ENCODE data around the gene FAM120B. TPM values are rescaled to one million over a fixed set of nuclear protein-coding genes. Genes with fewer than 3 reads are reported as not detected.
A peak's percentile ranks its signal among the peaks of the same experiment; 100 is the strongest.

Gene FAM120B
- total and polyA plus RNA-seq, 2 donors (not counting 1 experiment from before 2014, with no cell fraction given), result 14.4 to 19.3 TPM

GRCh38 chr6:170313716-170314295 is 7.2 kb downstream of the FAM120B start:
- H3K4me1 ChIP-seq (ENCODE audit: control insufficient read depth, extremely low read depth, insufficient read depth, low read length), result peaks cover 2% of the 10 kb centered on the region
- peaks cover 2% of the 10 kb centered on the region for H4K20me1 ChIP-seq (ENCODE audit: control insufficient read depth, extremely low read depth, insufficient read depth, low read length)
- no peak overlapping the region for H3K4me3 ChIP-seq (replicated peaks in 1 of 4; ENCODE audit: control extremely low read depth in 1 of 4, insufficient read depth in 1 of 4, low read depth in 3 of 4, low read length in 4 of 4)
- H3K9me3 ChIP-seq (ENCODE audit: control insufficient read depth, insufficient read depth, low read depth, low read length), result no peaks in the 10 kb centered on the region
- peaks cover 3% of the 10 kb centered on the region for H3K36me3 ChIP-seq (ENCODE audit: control insufficient read depth, insufficient read depth, low read length)
- H3K27ac ChIP-seq (ENCODE audit: insufficient read depth, low read length), result no peak overlapping the region
- H3K9ac ChIP-seq (ENCODE audit: insufficient read depth, low read length), result no peak overlapping the region
- H3K27me3 ChIP-seq (ENCODE audit: control insufficient read depth, insufficient read depth, low read length), result no peaks in the 10 kb centered on the region
- H2AFZ ChIP-seq (ENCODE audit: low read length), result no peak overlapping the region
- peaks cover 68% of the 10 kb centered on the region for H3K79me2 ChIP-seq (ENCODE audit: control insufficient read depth, insufficient read depth, low read length)
- DNase-seq (ENCODE audit: low read depth in 2 of 2), result no peak
- H3K4me2 ChIP-seq (ENCODE audit: extremely low read depth, insufficient read depth, low read length), result peak overlapping the region; percentile 8
- TF ChIP-seq EZH2 (IDR thresholded peaks at IDR 0.05; ENCODE audit: low read length, missing control alignments), result no peak
- TF ChIP-seq CTCF (conservative IDR thresholded peaks at IDR 0.05 in 1 of 2, IDR thresholded peaks at IDR 0.05 in 1 of 2; ENCODE audit: low read depth in 1 of 2, low read length in 2 of 2), result no peak

GRCh38 chr6:170314983-170315382 is 8.4 kb downstream of the FAM120B start:
- H3K27ac ChIP-seq (ENCODE audit: insufficient read depth, low read length), result no peak overlapping the region
- peaks cover 3% of the 10 kb centered on the region for H3K36me3 ChIP-seq (ENCODE audit: control insufficient read depth, insufficient read depth, low read length)
- H3K4me3 ChIP-seq (replicated peaks in 1 of 4; ENCODE audit: control extremely low read depth in 1 of 4, insufficient read depth in 1 of 4, low read depth in 3 of 4, low read length in 4 of 4), result no peak overlapping the region
- H2AFZ ChIP-seq (ENCODE audit: low read length), result no peak overlapping the region
- H3K9ac ChIP-seq (ENCODE audit: insufficient read depth, low read length), result no peak overlapping the region
- no peak overlapping the region for H3K4me2 ChIP-seq (ENCODE audit: extremely low read depth, insufficient read depth, low read length)
- peaks cover 2% of the 10 kb centered on the region for H3K4me1 ChIP-seq (ENCODE audit: control insufficient read depth, extremely low read depth, insufficient read depth, low read length)
- peaks cover 60% of the 10 kb centered on the region for H3K79me2 ChIP-seq (ENCODE audit: control insufficient read depth, insufficient read depth, low read length)
- DNase-seq (ENCODE audit: low read depth in 2 of 2), result no peak
- TF ChIP-seq CTCF (conservative IDR thresholded peaks at IDR 0.05 in 1 of 2, IDR thresholded peaks at IDR 0.05 in 1 of 2; ENCODE audit: low read depth in 1 of 2, low read length in 2 of 2) (no peak), EZH2 (IDR thresholded peaks at IDR 0.05; ENCODE audit: low read length, missing control alignments) (no peak)
- H4K20me1 ChIP-seq (ENCODE audit: control insufficient read depth, extremely low read depth, insufficient read depth, low read length), result peaks cover 2% of the 10 kb centered on the region
- H3K9me3 ChIP-seq (ENCODE audit: control insufficient read depth, insufficient read depth, low read depth, low read length), result no peaks in the 10 kb centered on the region
- H3K27me3 ChIP-seq (ENCODE audit: control insufficient read depth, insufficient read depth, low read length), result no peaks in the 10 kb centered on the region

GRCh38 chr6:170316071-170316470 is 9.5 kb downstream of the FAM120B start:
- DNase-seq (ENCODE audit: low read depth in 2 of 2), result peak in 1 of 2 donors; percentile 36
- H2AFZ ChIP-seq (ENCODE audit: low read length), result no peak overlapping the region
- no peak overlapping the region for H3K9ac ChIP-seq (ENCODE audit: insufficient read depth, low read length)
- H3K27me3 ChIP-seq (ENCODE audit: control insufficient read depth, insufficient read depth, low read length), result no peaks in the 10 kb centered on the region
- H3K4me3 ChIP-seq (replicated peaks in 1 of 4; ENCODE audit: control extremely low read depth in 1 of 4, insufficient read depth in 1 of 4, low read depth in 3 of 4, low read length in 4 of 4), result no peak overlapping the region
- H3K4me2 ChIP-seq (ENCODE audit: extremely low read depth, insufficient read depth, low read length), result no peak overlapping the region
- peaks cover 2% of the 10 kb centered on the region for H3K4me1 ChIP-seq (ENCODE audit: control insufficient read depth, extremely low read depth, insufficient read depth, low read length)
- H3K36me3 ChIP-seq (ENCODE audit: control insufficient read depth, insufficient read depth, low read length), result peaks cover 3% of the 10 kb centered on the region
- peaks cover 52% of the 10 kb centered on the region for H3K79me2 ChIP-seq (ENCODE audit: control insufficient read depth, insufficient read depth, low read length)
- no peak overlapping the region for H3K27ac ChIP-seq (ENCODE audit: insufficient read depth, low read length)
- H4K20me1 ChIP-seq (ENCODE audit: control insufficient read depth, extremely low read depth, insufficient read depth, low read length), result peaks cover 2% of the 10 kb centered on the region
- no peak for TF ChIP-seq EZH2 (IDR thresholded peaks at IDR 0.05; ENCODE audit: low read length, missing control alignments)
- TF ChIP-seq CTCF (conservative IDR thresholded peaks at IDR 0.05 in 1 of 2, IDR thresholded peaks at IDR 0.05 in 1 of 2; ENCODE audit: low read depth in 1 of 2, low read length in 2 of 2), result no peak
- H3K9me3 ChIP-seq (ENCODE audit: control insufficient read depth, insufficient read depth, low read depth, low read length), result no peaks in the 10 kb centered on the region
